Measurements from ENCODE around the gene STK32C.
"Not testable (repeated sequence)": the region's sequence is repeated elsewhere in the genome, so short reads cannot be mapped to it uniquely, and the experiment has no call there.

Gene STK32C

GRCh38 chr10:132169031-132169765 lies 138.6 kb downstream of the STK32C start:
- DNase-seq (ENCODE audit: low spot score), result no peak

GRCh38 chr10:132168571-132169030 lies 139.1 kb downstream of the STK32C start:
- no peak for DNase-seq (ENCODE audit: low spot score)

GRCh38 chr10:132167976-132168375 lies 139.8 kb downstream of the STK32C start:
- no peak for DNase-seq (ENCODE audit: low spot score)

GRCh38 chr10:132167041-132167674 lies 140.6 kb downstream of the STK32C start:
- DNase-seq (ENCODE audit: low spot score), result no peak

GRCh38 chr10:132166216-132166950 lies 141.4 kb downstream of the STK32C start:
- no peak for DNase-seq (ENCODE audit: low spot score)

GRCh38 chr10:132165416-132165980 lies 142.3 kb downstream of the STK32C start:
- DNase-seq (ENCODE audit: low spot score), result no peak

GRCh38 chr10:132164761-132165278 lies 142.9 kb downstream of the STK32C start:
- DNase-seq (ENCODE audit: low spot score), result peak; percentile 43

- DNase-seq (ENCODE audit: low spot score), result no peak
These were observed 143.8 kb downstream of the STK32C start for GRCh38 chr10:132163826-132164515.

- no peak for DNase-seq (ENCODE audit: low spot score)
These were observed 144.4 kb downstream of the STK32C start for GRCh38 chr10:132163278-132163765.

- no peak for DNase-seq (ENCODE audit: low spot score)
These were observed 145.0 kb downstream of the STK32C start for GRCh38 chr10:132162590-132163277.

- DNase-seq (ENCODE audit: low spot score), result no peak
These were observed 145.7 kb downstream of the STK32C start for GRCh38 chr10:132162021-132162531.

GRCh38 chr10:132160834-132161622 lies 146.7 kb downstream of the STK32C start:
- not testable (repeated sequence) for DNase-seq (ENCODE audit: low spot score)

- not testable (repeated sequence) for DNase-seq (ENCODE audit: low spot score)
These were observed 147.5 kb downstream of the STK32C start for GRCh38 chr10:132160231-132160630.

GRCh38 chr10:132159302-132160230 lies 148.2 kb downstream of the STK32C start:
- not testable (repeated sequence) for DNase-seq (ENCODE audit: low spot score)

- DNase-seq (ENCODE audit: low spot score), result no peak
These were observed 148.9 kb downstream of the STK32C start for GRCh38 chr10:132158823-132159222.

- DNase-seq (ENCODE audit: low spot score), result no peak
These were observed 149.5 kb downstream of the STK32C start for GRCh38 chr10:132158122-132158741.
